GM21529 (cell line): Measurements from ENCODE around the gene APP.

ENCODE experiments used
- ATAC-seq: cut with Tn5 transposase; IDR thresholded peaks from one replicate; pipeline ENCODE4 v1.9.1; 2021; ENCODE audit not compliant: unreplicated experiment

APP gene

GRCh38 chr21:26127918-26128317 is 42.7 kb downstream of the APP start:
- ATAC-seq: no peak

- ATAC-seq: no peak
Measured at GRCh38 chr21:26127073-26127814, 43.3 kb downstream of the APP start.

GRCh38 chr21:26126168-26126553 is 44.4 kb downstream of the APP start:
- ATAC-seq: no peak

- no peak for ATAC-seq
Measured at GRCh38 chr21:26125433-26126167, 45.0 kb downstream of the APP start.

GRCh38 chr21:26124896-26125295 is 45.7 kb downstream of the APP start:
- ATAC-seq: no peak

GRCh38 chr21:26124421-26124833 is 46.1 kb downstream of the APP start:
- no peak for ATAC-seq

GRCh38 chr21:26123012-26123411 is 47.6 kb downstream of the APP start:
- ATAC-seq: no peak

- ATAC-seq: no peak
Measured at GRCh38 chr21:26120828-26121227, 49.7 kb downstream of the APP start.

GRCh38 chr21:26119906-26120305 is 50.7 kb downstream of the APP start:
- no peak for ATAC-seq

GRCh38 chr21:26118938-26119540 is 51.5 kb downstream of the APP start:
- no peak for ATAC-seq

- ATAC-seq: no peak
Measured at GRCh38 chr21:26117972-26118367, 52.6 kb downstream of the APP start.

- no peak for ATAC-seq
Measured at GRCh38 chr21:26117324-26117971, 53.1 kb downstream of the APP start.

GRCh38 chr21:26116456-26117011 is 54.0 kb downstream of the APP start:
- no peak for ATAC-seq

- ATAC-seq: no peak
Measured at GRCh38 chr21:26115899-26116298, 54.7 kb downstream of the APP start.

GRCh38 chr21:26115305-26115704 is 55.3 kb downstream of the APP start:
- ATAC-seq: no peak

GRCh38 chr21:26112975-26113374 is 57.6 kb downstream of the APP start:
- ATAC-seq: no peak

GRCh38 chr21:26112127-26112742 is 58.3 kb downstream of the APP start:
- no peak for ATAC-seq

GRCh38 chr21:26110715-26111114 is 59.9 kb downstream of the APP start:
- ATAC-seq: no peak

- ATAC-seq: no peak
Measured at GRCh38 chr21:26107429-26107828, 63.1 kb downstream of the APP start.

- no peak for ATAC-seq
Measured at GRCh38 chr21:26106562-26106961, 64.0 kb downstream of the APP start.

GRCh38 chr21:26105819-26106218 is 64.8 kb downstream of the APP start:
- ATAC-seq: no peak
